Muscle layer of duodenum (tissue), 2 donors: ENCODE results near the gene LIMCH1.
"Not testable (repeated sequence)": the region's sequence is repeated elsewhere in the genome, so short reads cannot be mapped to it uniquely, and the experiment has no call there.

ENCODE experiments used
- H3K27ac ChIP-seq: one replicate; pipeline ENCODE4 v1.7.0; 2013; ENCODE audit warnings: mild to moderate bottlenecking, low read length
- H3K27me3 ChIP-seq: one replicate; pipeline ENCODE4 v1.7.0; 2013; ENCODE audit warnings: low read depth, mild to moderate bottlenecking, control low read depth, low read length
- H3K36me3 ChIP-seq, 2 donors: one replicate each; pipeline ENCODE4 v1.7.0; 2013; ENCODE audit warnings: low read length in 2 of 2, control low read depth in 1 of 2, mild to moderate bottlenecking in 1 of 2; ENCODE audit not compliant: insufficient read depth in 2 of 2, control insufficient read depth in 1 of 2
- H3K4me1 ChIP-seq, 2 donors: one replicate each; pipeline ENCODE4 v1.7.0; 2013; ENCODE audit warnings: low read length in 2 of 2, mild to moderate bottlenecking in 2 of 2, control low read depth in 1 of 2, moderate library complexity in 1 of 2; ENCODE audit not compliant: insufficient read depth in 2 of 2, control insufficient read depth in 1 of 2
- H3K4me3 ChIP-seq, 2 donors: one replicate each; pipeline ENCODE4 v1.7.0; 2013; ENCODE audit warnings: low read length in 2 of 2, low read depth in 1 of 2, mild to moderate bottlenecking in 1 of 2
- H3K9me3 ChIP-seq, 2 donors: one replicate each; pipeline ENCODE4 v1.7.0; 2013; ENCODE audit warnings: low read length in 2 of 2, control low read depth in 1 of 2, mild to moderate bottlenecking in 1 of 2; ENCODE audit not compliant: control insufficient read depth in 1 of 2
- donor health status: healthy.

Gene LIMCH1

DNA sequence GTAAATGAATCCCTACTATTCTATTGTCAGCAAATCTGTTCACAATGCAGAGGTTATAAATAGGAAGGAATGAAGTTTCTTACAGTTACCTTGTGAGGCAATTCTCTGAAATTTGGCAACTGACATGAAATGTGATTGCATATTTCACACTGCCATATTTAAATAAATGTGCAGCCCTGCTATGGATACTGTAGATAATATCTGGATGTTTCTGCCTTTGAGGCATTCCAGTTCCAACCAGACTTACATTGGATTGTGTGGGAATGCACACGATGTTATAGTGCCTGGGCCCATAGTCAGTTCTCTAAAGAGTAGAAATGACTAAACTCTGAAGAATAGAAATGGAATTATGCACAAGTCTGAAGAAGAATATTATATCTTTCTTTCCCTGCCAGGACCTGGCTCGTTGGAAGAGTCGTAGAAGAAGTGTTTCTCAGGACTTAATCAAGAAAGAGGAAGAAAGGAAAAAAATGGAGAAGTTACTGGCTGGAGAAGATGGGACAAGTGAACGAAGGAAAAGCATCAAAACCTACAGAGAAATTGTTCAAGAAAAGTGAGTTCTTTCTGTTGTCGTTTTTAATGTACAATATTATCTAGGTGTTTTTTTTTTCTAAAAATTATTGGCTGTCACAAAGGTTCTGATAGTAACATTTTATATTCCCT lies 107.9 kb downstream of the LIMCH1 start:
- H3K27ac ChIP-seq, result no peak overlapping the region

GRCh38 chr4:41646862-41647261 lies 108.9 kb downstream of the LIMCH1 start:
- Histone ChIP-seq H3K4me1 (no peaks in the 10 kb centered on the region), H3K9me3 (no peaks in the 10 kb centered on the region), H3K27me3 (peaks cover 6% of the 10 kb centered on the region), H3K4me3 (no peak overlapping the region), H3K36me3 (peaks cover 0 to 17% of the 10 kb centered on the region in 2 donors), H3K27ac (no peak overlapping the region)

More for the DNA sequence above, 107.9 kb downstream of the LIMCH1 start:
- peaks cover 6% of the 10 kb centered on the region for H3K27me3 ChIP-seq
- no peaks in the 10 kb centered on the region for H3K4me1 ChIP-seq
- no peak overlapping the region for H3K4me3 ChIP-seq
- peaks cover 0 to 14% of the 10 kb centered on the region in 2 donors for H3K36me3 ChIP-seq
- H3K9me3 ChIP-seq, result no peaks in the 10 kb centered on the region

- no peak overlapping the region for H3K27ac ChIP-seq
- no peak overlapping the region for H3K4me3 ChIP-seq
- H3K36me3 ChIP-seq, result peaks cover 0 to 18% of the 10 kb centered on the region in 2 donors
- no peaks in the 10 kb centered on the region for H3K9me3 ChIP-seq
- peaks cover 6% of the 10 kb centered on the region for H3K27me3 ChIP-seq
- H3K4me1 ChIP-seq, result no peaks in the 10 kb centered on the region
Observed at GRCh38 chr4:41647383-41647782, 109.4 kb downstream of the LIMCH1 start.

DNA sequence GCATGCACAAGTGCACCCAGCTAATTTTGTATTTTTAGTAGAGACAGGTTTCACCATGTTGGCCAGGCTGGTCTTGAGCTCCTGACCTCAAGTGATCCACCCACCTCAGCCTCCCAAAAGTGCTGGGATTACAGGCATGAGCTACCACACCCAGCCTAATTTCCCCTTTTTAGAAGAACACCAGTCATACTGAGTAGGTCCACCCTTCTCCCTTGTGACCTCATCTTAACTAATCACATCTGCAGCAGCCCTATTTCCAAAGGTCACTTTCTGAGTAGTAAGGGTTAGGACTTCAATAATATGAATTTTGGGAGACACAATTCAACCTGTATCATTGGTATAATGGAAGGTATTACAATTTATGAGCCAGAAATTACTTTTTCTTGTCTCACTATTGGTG lies 113.2 kb downstream of the LIMCH1 start:
- H3K36me3 ChIP-seq, result peaks cover 0 to 21% of the 10 kb centered on the region in 2 donors
- not testable (repeated sequence) for H3K27ac ChIP-seq, H3K4me1 ChIP-seq, H3K4me3 ChIP-seq, H3K9me3 ChIP-seq, H3K27me3 ChIP-seq

GRCh38 chr4:41652971-41653370 lies 115.0 kb downstream of the LIMCH1 start:
- Histone ChIP-seq H3K4me3 (no peak overlapping the region), H3K4me1 (no peaks in the 10 kb centered on the region), H3K9me3 (no peaks in the 10 kb centered on the region), H3K36me3 (peaks cover 0 to 7% of the 10 kb centered on the region in 2 donors), H3K27ac (no peak overlapping the region), H3K27me3 (no peaks in the 10 kb centered on the region)

DNA sequence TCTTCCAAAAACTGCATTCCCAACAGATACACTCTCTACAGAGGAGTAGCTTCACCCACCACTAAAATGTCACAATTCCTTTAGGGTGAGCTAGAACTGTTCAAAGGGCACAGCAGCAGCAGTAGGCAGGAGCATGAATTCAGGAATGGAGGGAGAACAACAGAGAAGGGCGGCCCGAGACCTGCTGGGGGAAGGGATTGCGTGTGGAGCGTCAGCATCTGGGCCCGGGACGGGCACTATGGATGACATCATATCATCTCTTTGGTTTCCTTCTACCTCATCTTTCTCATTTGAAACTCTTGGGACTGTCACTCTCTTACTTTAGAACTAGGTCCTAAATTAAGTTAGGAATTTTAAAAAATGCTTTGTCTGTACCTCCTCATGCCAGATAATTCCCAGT lies 115.6 kb downstream of the LIMCH1 start:
- Histone ChIP-seq H3K9me3 (no peaks in the 10 kb centered on the region), H3K4me3 (no peak overlapping the region), H3K36me3 (peaks cover 0 to 7% of the 10 kb centered on the region in 2 donors), H3K27ac (no peak overlapping the region), H3K27me3 (no peaks in the 10 kb centered on the region), H3K4me1 (no peaks in the 10 kb centered on the region)

DNA sequence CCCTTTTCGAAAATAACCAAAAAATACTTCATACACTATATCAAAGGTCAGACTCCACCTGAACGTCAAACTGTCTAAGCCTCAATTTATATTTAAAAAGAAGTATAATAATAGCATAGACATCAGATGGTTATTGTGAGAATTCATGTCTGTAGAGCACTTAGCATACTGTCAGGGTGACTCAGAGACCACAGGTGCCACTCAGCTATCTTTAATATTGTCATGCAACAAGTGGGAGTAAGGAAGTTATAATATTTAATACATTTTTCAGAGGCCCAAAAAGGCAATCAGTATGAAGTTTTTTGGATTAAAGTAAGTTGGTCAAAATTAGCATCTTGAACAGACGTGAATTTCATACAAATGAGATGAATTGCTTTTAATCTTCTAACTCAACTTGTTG lies 117.2 kb downstream of the LIMCH1 start:
- Histone ChIP-seq H3K9me3 (no peaks in the 10 kb centered on the region), H3K36me3 (peaks cover 0 to 7% of the 10 kb centered on the region in 2 donors), H3K27ac (no peak overlapping the region), H3K4me1 (no peaks in the 10 kb centered on the region), H3K27me3 (no peaks in the 10 kb centered on the region), H3K4me3 (no peak overlapping the region)

GRCh38 chr4:41656106-41656505 lies 118.1 kb downstream of the LIMCH1 start:
- Histone ChIP-seq H3K9me3 (no peaks in the 10 kb centered on the region), H3K4me3 (no peak overlapping the region), H3K27ac (no peak overlapping the region), H3K27me3 (no peaks in the 10 kb centered on the region), H3K36me3 (peaks cover 0 to 7% of the 10 kb centered on the region in 2 donors), H3K4me1 (no peaks in the 10 kb centered on the region)

- Histone ChIP-seq H3K9me3 (no peaks in the 10 kb centered on the region), H3K27ac (no peak overlapping the region), H3K4me1 (no peaks in the 10 kb centered on the region), H3K4me3 (no peak overlapping the region), H3K27me3 (no peaks in the 10 kb centered on the region), H3K36me3 (peaks cover 0 to 4% of the 10 kb centered on the region in 2 donors)
Observed at GRCh38 chr4:41656572-41657520, 118.9 kb downstream of the LIMCH1 start.

DNA sequence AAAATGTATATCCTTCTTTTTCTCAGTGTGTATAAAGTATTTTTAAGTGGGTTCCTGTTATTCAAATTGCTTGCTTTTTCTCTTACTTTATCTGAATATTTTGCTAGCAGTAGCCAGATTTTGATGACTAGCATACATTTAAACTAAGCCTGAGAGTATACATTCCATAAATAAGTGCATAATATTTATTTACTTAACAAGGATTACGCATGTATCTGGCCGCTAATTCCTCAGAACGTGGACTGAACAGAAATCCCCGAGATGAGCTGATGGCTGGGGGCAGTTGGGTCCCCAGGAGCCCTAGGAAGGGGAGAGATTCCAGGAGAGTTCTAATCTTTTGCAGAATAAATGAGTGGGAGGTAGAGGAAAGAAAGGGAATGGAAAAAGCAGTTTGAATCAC lies 119.6 kb downstream of the LIMCH1 start:
- Histone ChIP-seq H3K36me3 (peaks cover 0 to 3% of the 10 kb centered on the region in 2 donors), H3K4me3 (no peak overlapping the region), H3K9me3 (no peaks in the 10 kb centered on the region), H3K27me3 (no peaks in the 10 kb centered on the region), H3K4me1 (no peaks in the 10 kb centered on the region), H3K27ac (no peak overlapping the region)

DNA sequence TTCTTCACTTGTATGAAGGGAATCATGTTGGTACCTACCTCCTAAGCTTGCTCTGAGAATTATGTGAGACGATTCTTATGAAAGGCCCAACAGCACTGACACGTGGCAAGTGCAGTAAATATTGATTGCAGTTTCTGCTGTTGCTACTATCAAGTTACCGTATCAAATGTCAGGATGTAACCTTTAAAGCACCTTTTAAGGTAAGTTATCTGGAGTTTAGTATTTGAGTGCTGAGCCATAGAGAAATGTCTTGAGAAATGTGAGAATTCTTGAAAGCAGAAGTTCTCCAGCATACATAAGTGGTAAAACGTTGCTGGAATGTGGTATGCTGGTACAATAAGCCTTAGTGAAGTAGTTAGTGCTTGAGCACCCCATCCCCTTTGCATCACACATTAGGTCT lies 120.2 kb downstream of the LIMCH1 start:
- no peaks in the 10 kb centered on the region for H3K36me3 ChIP-seq
- H3K27me3 ChIP-seq, result no peaks in the 10 kb centered on the region
- H3K27ac ChIP-seq, result no peak overlapping the region
- no peaks in the 10 kb centered on the region for H3K9me3 ChIP-seq
- no peak overlapping the region for H3K4me3 ChIP-seq
- no peaks in the 10 kb centered on the region for H3K4me1 ChIP-seq
